HEK293 (cell line): ENCODE results near the gene PIP5K1C.

Source experiments
- CTCF ChIA-PET: fragments of 350-600 bp; formaldehyde crosslinking; extraction: SDS; loops from one replicate; lab custom pipeline; 2021; ENCODE audit warnings: antibody characterized with exemption; lab: Yijun Ruan, JAX
- POLR2A ChIA-PET: fragments of 300-600 bp; formaldehyde crosslinking; extraction: SDS; loops from one replicate; lab custom pipeline; 2020; ENCODE audit warnings: antibody characterized with exemption, inconsistent platforms; lab: Yijun Ruan, JAX
- H3K27ac ChIP-seq: fragments of 200-500 bp; sonication (Bioruptor generic); 2 replicates; pipeline ENCODE4 v1.5.1; 2014; ENCODE audit warnings: low read depth, low read length, control low read depth, inconsistent platforms; ENCODE audit errors: extremely low read depth
- H3K36me3 ChIP-seq, 2 experiments: fragments of 200-500 bp in 1 of 2; sonication (Bioruptor generic) in 1 of 2; 1 replicate in 1 of 2; 2 replicates in 1 of 2; pipeline ENCODE4 v1.5.1; 2014 to 2017; ENCODE audit warnings: inconsistent platforms in 2 of 2, low read length in 2 of 2; ENCODE audit not compliant: control insufficient read depth in 2 of 2, insufficient read depth in 1 of 2
- H3K4me1 ChIP-seq: fragments of 200-500 bp; sonication (Bioruptor generic); 2 replicates; pipeline ENCODE4 v1.5.1; 2014; ENCODE audit warnings: mild to moderate bottlenecking, low read length, inconsistent platforms; ENCODE audit not compliant: control insufficient read depth, insufficient read depth
- H3K4me3 ChIP-seq: 2 replicates; pipeline ENCODE4 v1.5.1; 2011; ENCODE audit warnings: low read depth, mild to moderate bottlenecking, control low read depth, low read length, moderate library complexity
- H3K9me3 ChIP-seq: fragments of 200-500 bp; sonication (Bioruptor generic); 2 replicates; pipeline ENCODE4 v1.5.1; 2014; ENCODE audit warnings: low read depth, low read length, inconsistent platforms; ENCODE audit not compliant: control insufficient read depth, insufficient read depth
- BCL11A ChIP-seq: fragments of 450-650 bp; formaldehyde crosslinking; IDR thresholded peaks from 2 replicates; pipeline ENCODE4 v1.5.1; 2016; ENCODE audit warnings: low read depth, missing biosample characterization, missing genetic modification characterization
- MEIS1 ChIP-seq: sonication (generic); formaldehyde crosslinking; IDR thresholded peaks from 2 replicates; pipeline ENCODE4 v1.8.1; 2022; ENCODE audit warnings: missing genetic modification reagents, mild to moderate bottlenecking, borderline replicate concordance
- MYNN ChIP-seq: fragments of 450-650 bp; formaldehyde crosslinking; IDR thresholded peaks from 2 replicates; pipeline ENCODE4 v1.5.1; 2016; ENCODE audit warnings: missing biosample characterization, missing genetic modification characterization, borderline replicate concordance
- MZF1 ChIP-seq: fragments of 450-650 bp; formaldehyde crosslinking; IDR thresholded peaks from 2 replicates; pipeline ENCODE4 v1.5.1; 2017; ENCODE audit warnings: missing biosample characterization, missing genetic modification characterization, borderline replicate concordance
- OSR2 ChIP-seq: fragments of 450-650 bp; formaldehyde crosslinking; IDR thresholded peaks from 2 replicates; pipeline ENCODE4 v1.5.1; 2016; ENCODE audit warnings: missing biosample characterization, missing genetic modification characterization
- PRDM4 ChIP-seq: fragments of 450-650 bp; formaldehyde crosslinking; IDR thresholded peaks from 2 replicates; pipeline ENCODE4 v1.5.1; 2017; ENCODE audit warnings: missing biosample characterization, missing genetic modification characterization
- SP3 ChIP-seq: fragments of 450-650 bp; formaldehyde crosslinking; IDR thresholded peaks from 2 replicates; pipeline ENCODE4 v1.5.1; 2016; ENCODE audit warnings: missing biosample characterization, missing genetic modification characterization
- YY2 ChIP-seq: fragments of 450-650 bp; formaldehyde crosslinking; IDR thresholded peaks from 2 replicates; pipeline ENCODE4 v1.5.1; 2016; ENCODE audit warnings: missing biosample characterization, missing genetic modification characterization
- ZBTB11 ChIP-seq: fragments of 450-650 bp; formaldehyde crosslinking; conservative IDR thresholded peaks from 2 replicates; pipeline ENCODE4 v1.5.1; 2016; ENCODE audit warnings: low read depth, missing biosample characterization, missing genetic modification characterization
- ZBTB21 ChIP-seq: fragments of 450-650 bp; formaldehyde crosslinking; IDR thresholded peaks from 2 replicates; pipeline ENCODE4 v1.5.1; 2017; ENCODE audit warnings: missing biosample characterization, missing genetic modification characterization
- ZBTB26 ChIP-seq: fragments of 450-650 bp; formaldehyde crosslinking; optimal IDR thresholded peaks from 2 replicates; pipeline ENCODE3; 2016; ENCODE audit warnings: missing biosample characterization, mild to moderate bottlenecking, missing genetic modification characterization
- ZFHX2 ChIP-seq: fragments of 450-650 bp; formaldehyde crosslinking; conservative IDR thresholded peaks from 2 replicates; pipeline ENCODE4 v1.5.1; 2016; ENCODE audit warnings: missing biosample characterization, missing genetic modification characterization
- ZNF175 ChIP-seq: fragments of 450-650 bp; formaldehyde crosslinking; IDR thresholded peaks from 2 replicates; pipeline ENCODE4 v1.5.1; 2016; ENCODE audit warnings: missing biosample characterization, missing genetic modification characterization
- ZNF184 ChIP-seq: fragments of 450-650 bp; IDR thresholded peaks from 2 replicates; pipeline ENCODE4 v1.5.1; 2018; ENCODE audit warnings: missing biosample characterization, mild to moderate bottlenecking, missing genetic modification characterization
- ZNF202 ChIP-seq: fragments of 450-650 bp; formaldehyde crosslinking; IDR thresholded peaks from 2 replicates; pipeline ENCODE4 v1.5.1; 2016; ENCODE audit warnings: missing biosample characterization, missing genetic modification characterization, borderline replicate concordance
- ZNF221 ChIP-seq: fragments of 450-650 bp; formaldehyde crosslinking; IDR thresholded peaks from 2 replicates; pipeline ENCODE4 v1.5.1; 2017; ENCODE audit warnings: missing biosample characterization, missing genetic modification characterization, borderline replicate concordance
- ZNF324 ChIP-seq: fragments of 450-650 bp; formaldehyde crosslinking; IDR thresholded peaks from 2 replicates; pipeline ENCODE4 v1.5.1; 2016; ENCODE audit warnings: missing biosample characterization, missing genetic modification characterization
- ZNF423 ChIP-seq: fragments of 450-650 bp; formaldehyde crosslinking; IDR thresholded peaks from 2 replicates; pipeline ENCODE4 v1.5.1; 2016; ENCODE audit warnings: missing biosample characterization, missing genetic modification characterization
- ZNF548 ChIP-seq: fragments of 450-650 bp; formaldehyde crosslinking; IDR thresholded peaks from 2 replicates; pipeline ENCODE4 v1.5.1; 2016; ENCODE audit warnings: missing biosample characterization, missing genetic modification characterization
- ZNF558 ChIP-seq: fragments of 450-650 bp; formaldehyde crosslinking; IDR thresholded peaks from 2 replicates; pipeline ENCODE4 v1.5.1; 2016; ENCODE audit warnings: missing biosample characterization, missing genetic modification characterization
- ZNF623 ChIP-seq: fragments of 450-650 bp; formaldehyde crosslinking; IDR thresholded peaks from 2 replicates; pipeline ENCODE4 v1.5.1; 2016; ENCODE audit warnings: missing biosample characterization, missing genetic modification characterization
- ZNF639 ChIP-seq: fragments of 450-650 bp; formaldehyde crosslinking; IDR thresholded peaks from 2 replicates; pipeline ENCODE4 v1.5.1; 2016; ENCODE audit warnings: missing biosample characterization, missing genetic modification characterization
- ZNF660 ChIP-seq: fragments of 450-650 bp; IDR thresholded peaks from 2 replicates; pipeline ENCODE4 v1.5.1; 2018; ENCODE audit warnings: missing biosample characterization, mild to moderate bottlenecking, missing genetic modification characterization
- ZNF692 ChIP-seq: fragments of 450-650 bp; formaldehyde crosslinking; IDR thresholded peaks from 2 replicates; pipeline ENCODE4 v1.5.1; 2016; ENCODE audit warnings: missing biosample characterization, missing genetic modification characterization
- ZNF785 ChIP-seq: fragments of 450-650 bp; formaldehyde crosslinking; IDR thresholded peaks from 2 replicates; pipeline ENCODE4 v1.5.1; 2016; ENCODE audit warnings: missing biosample characterization, missing genetic modification characterization
- ZNF792 ChIP-seq: fragments of 450-650 bp; formaldehyde crosslinking; IDR thresholded peaks from 2 replicates; pipeline ENCODE4 v1.5.1; 2016; ENCODE audit warnings: missing biosample characterization, missing genetic modification characterization
- ZNF837 ChIP-seq: fragments of 450-650 bp; formaldehyde crosslinking; IDR thresholded peaks from 2 replicates; pipeline ENCODE4 v1.5.1; 2016; ENCODE audit warnings: missing biosample characterization, missing genetic modification characterization
- ZXDB ChIP-seq: fragments of 450-650 bp; formaldehyde crosslinking; IDR thresholded peaks from 2 replicates; pipeline ENCODE4 v1.5.1; 2016; ENCODE audit warnings: missing biosample characterization, missing genetic modification characterization

Gene PIP5K1C

GRCh38 chr19:3692141-3693024 is 7.9 kb downstream of the PIP5K1C start (continued):
- TF ChIP-seq MYNN (tag by site-specific recombination) (no peak), ZNF423 (tag by site-specific recombination) (no peak), ZBTB26 (tag by site-specific recombination) (no peak), ZNF623 (tag by site-specific recombination) (peak; percentile 81), ZNF837 (tag by site-specific recombination) (no peak), BCL11A (tag by site-specific recombination) (no peak), ZNF221 (no peak), ZXDB (tag by site-specific recombination) (no peak), ZBTB21 (tag by site-specific recombination) (no peak), ZNF202 (tag by site-specific recombination) (no peak), ZFHX2 (peak; percentile 51)

- Histone ChIP-seq H3K4me3 (no peak overlapping the region), H3K9me3 (no peaks in the 10 kb centered on the region), H3K27ac (no peak overlapping the region), H3K36me3 (peaks cover 0 to 3% of the 10 kb centered on the region in 2 experiments; a peak in 1 of 3 replicates), H3K4me1 (peaks cover 5% of the 10 kb centered on the region)
- POLR2A ChIA-PET = no interaction called here
- CTCF ChIA-PET = interaction anchor here (0.7 kb wide), 1 partner anchor 83 kb away, joined by 5 read pairs; no protein-coding TSS in a partner anchor
- TF ChIP-seq ZNF423 (tag by site-specific recombination) = no peak
- no peak for TF ChIP-seq YY2 (tag by site-specific recombination)
- TF ChIP-seq OSR2 (tag by site-specific recombination) = no peak
- no peak for TF ChIP-seq ZNF785
- no peak for TF ChIP-seq MZF1
- TF ChIP-seq ZNF184 (tag by site-specific recombination) = no peak
- no peak for TF ChIP-seq ZNF175 (tag by site-specific recombination)
- no peak for TF ChIP-seq MEIS1 (CRISPR knock-in tag)
- TF ChIP-seq ZBTB11 (tag by site-specific recombination) = no peak
- no peak for TF ChIP-seq ZNF548 (tag by site-specific recombination)
- no peak for TF ChIP-seq ZNF792 (tag by site-specific recombination)
- TF ChIP-seq SP3 (tag by site-specific recombination) = no peak
- TF ChIP-seq ZNF558 (tag by site-specific recombination) = no peak
- TF ChIP-seq ZNF639 (tag by site-specific recombination) = no peak
- no peak for TF ChIP-seq ZNF324 (tag by site-specific recombination)
- TF ChIP-seq ZNF692 = no peak
- TF ChIP-seq ZNF660 (tag by site-specific recombination) = no peak
- TF ChIP-seq PRDM4 (tag by site-specific recombination) = no peak
Observed at GRCh38 chr19:3691726-3692125, 8.5 kb downstream of the PIP5K1C start.
